ENCODE results near the gene ARHGAP44.
"Not testable (repeated sequence)": the region's sequence is repeated elsewhere in the genome, so short reads cannot be mapped to it uniquely, and the experiment has no call there.

Gene ARHGAP44

GRCh38 chr17:12866244-12866643 lies 76.9 kb downstream of the ARHGAP44 start:
- Histone ChIP-seq H3K4me1 (ENCODE audit: control insufficient read depth in 1 of 2, insufficient read depth in 2 of 2, low read length in 2 of 2) (no peaks in the 10 kb centered on the region), H3K27me3 (ENCODE audit: low read depth, low read length) (no peaks in the 10 kb centered on the region), H3K4me3 (ENCODE audit: low read depth in 1 of 2, low read length in 2 of 2) (no peak overlapping the region), H3K9me3 (ENCODE audit: control insufficient read depth in 1 of 2, low read length in 2 of 2) (no peaks in the 10 kb centered on the region), H3K27ac (ENCODE audit: low read length) (no peak overlapping the region), H3K36me3 (ENCODE audit: control insufficient read depth in 1 of 2, insufficient read depth in 2 of 2, low read length in 2 of 2) (no peaks in the 10 kb centered on the region)

GRCh38 chr17:12867726-12868125 lies 78.4 kb downstream of the ARHGAP44 start:
- Histone ChIP-seq H3K4me1 (ENCODE audit: control insufficient read depth in 1 of 2, insufficient read depth in 2 of 2, low read length in 2 of 2) (no peaks in the 10 kb centered on the region), H3K27me3 (ENCODE audit: low read depth, low read length) (no peaks in the 10 kb centered on the region), H3K9me3 (ENCODE audit: control insufficient read depth in 1 of 2, low read length in 2 of 2) (no peaks in the 10 kb centered on the region), H3K36me3 (ENCODE audit: control insufficient read depth in 1 of 2, insufficient read depth in 2 of 2, low read length in 2 of 2) (no peaks in the 10 kb centered on the region), H3K27ac (ENCODE audit: low read length) (no peak overlapping the region), H3K4me3 (ENCODE audit: low read depth in 1 of 2, low read length in 2 of 2) (no peak overlapping the region)

- H3K36me3 ChIP-seq (ENCODE audit: control insufficient read depth in 1 of 2, insufficient read depth in 2 of 2, low read length in 2 of 2), result not testable (repeated sequence)
These were observed 84.3 kb downstream of the ARHGAP44 start for GRCh38 chr17:12873415-12874125.

GRCh38 chr17:12877953-12878669 lies 88.8 kb downstream of the ARHGAP44 start:
- no peaks in the 10 kb centered on the region for H3K36me3 ChIP-seq (ENCODE audit: control insufficient read depth in 1 of 2, insufficient read depth in 2 of 2, low read length in 2 of 2)
- no peak overlapping the region for H3K27ac ChIP-seq (ENCODE audit: low read length)
- H3K4me1 ChIP-seq (ENCODE audit: control insufficient read depth in 1 of 2, insufficient read depth in 2 of 2, low read length in 2 of 2), result no peaks in the 10 kb centered on the region
- peaks cover 0 to 3% of the 10 kb centered on the region in 2 donors for H3K9me3 ChIP-seq (ENCODE audit: control insufficient read depth in 1 of 2, low read length in 2 of 2)
- no peak overlapping the region for H3K4me3 ChIP-seq (ENCODE audit: low read depth in 1 of 2, low read length in 2 of 2)
- H3K27me3 ChIP-seq (ENCODE audit: low read depth, low read length), result no peaks in the 10 kb centered on the region

More at GRCh38 chr17:12873415-12874125, 84.3 kb downstream of the ARHGAP44 start:
- not testable (repeated sequence) for H3K9me3 ChIP-seq (ENCODE audit: control insufficient read depth in 1 of 2, low read length in 2 of 2); H3K27me3 ChIP-seq (ENCODE audit: low read depth, low read length); H3K4me3 ChIP-seq (ENCODE audit: low read depth in 1 of 2, low read length in 2 of 2); H3K4me1 ChIP-seq (ENCODE audit: control insufficient read depth in 1 of 2, insufficient read depth in 2 of 2, low read length in 2 of 2); H3K27ac ChIP-seq (ENCODE audit: low read length)

GRCh38 chr17:12879096-12879495 lies 89.8 kb downstream of the ARHGAP44 start:
- H3K9me3 ChIP-seq (ENCODE audit: control insufficient read depth in 1 of 2, low read length in 2 of 2); H3K4me3 ChIP-seq (ENCODE audit: low read depth in 1 of 2, low read length in 2 of 2); H3K36me3 ChIP-seq (ENCODE audit: control insufficient read depth in 1 of 2, insufficient read depth in 2 of 2, low read length in 2 of 2); H3K4me1 ChIP-seq (ENCODE audit: control insufficient read depth in 1 of 2, insufficient read depth in 2 of 2, low read length in 2 of 2); H3K27me3 ChIP-seq (ENCODE audit: low read depth, low read length); H3K27ac ChIP-seq (ENCODE audit: low read length): not testable (repeated sequence)

GRCh38 chr17:12883472-12883871 lies 94.2 kb downstream of the ARHGAP44 start:
- Histone ChIP-seq H3K27me3 (ENCODE audit: low read depth, low read length) (no peaks in the 10 kb centered on the region), H3K27ac (ENCODE audit: low read length) (no peak overlapping the region), H3K4me3 (ENCODE audit: low read depth in 1 of 2, low read length in 2 of 2) (no peak overlapping the region), H3K4me1 (ENCODE audit: control insufficient read depth in 1 of 2, insufficient read depth in 2 of 2, low read length in 2 of 2) (no peaks in the 10 kb centered on the region), H3K36me3 (ENCODE audit: control insufficient read depth in 1 of 2, insufficient read depth in 2 of 2, low read length in 2 of 2) (no peaks in the 10 kb centered on the region), H3K9me3 (ENCODE audit: control insufficient read depth in 1 of 2, low read length in 2 of 2) (peaks cover 0 to 6% of the 10 kb centered on the region in 2 donors)

- Histone ChIP-seq H3K27me3 (ENCODE audit: low read depth, low read length) (no peaks in the 10 kb centered on the region), H3K27ac (ENCODE audit: low read length) (no peak overlapping the region), H3K4me3 (ENCODE audit: low read depth in 1 of 2, low read length in 2 of 2) (no peak overlapping the region), H3K4me1 (ENCODE audit: control insufficient read depth in 1 of 2, insufficient read depth in 2 of 2, low read length in 2 of 2) (no peaks in the 10 kb centered on the region), H3K9me3 (ENCODE audit: control insufficient read depth in 1 of 2, low read length in 2 of 2) (peaks cover 0 to 3% of the 10 kb centered on the region in 2 donors), H3K36me3 (ENCODE audit: control insufficient read depth in 1 of 2, insufficient read depth in 2 of 2, low read length in 2 of 2) (no peaks in the 10 kb centered on the region)
These were observed 97.8 kb downstream of the ARHGAP44 start for GRCh38 chr17:12887088-12887487.

- Histone ChIP-seq H3K36me3 (ENCODE audit: control insufficient read depth in 1 of 2, insufficient read depth in 2 of 2, low read length in 2 of 2) (peaks cover 0 to 11% of the 10 kb centered on the region in 2 donors), H3K27me3 (ENCODE audit: low read depth, low read length) (no peaks in the 10 kb centered on the region), H3K4me3 (ENCODE audit: low read depth in 1 of 2, low read length in 2 of 2) (no peak overlapping the region), H3K27ac (ENCODE audit: low read length) (no peak overlapping the region), H3K4me1 (ENCODE audit: control insufficient read depth in 1 of 2, insufficient read depth in 2 of 2, low read length in 2 of 2) (no peaks in the 10 kb centered on the region), H3K9me3 (ENCODE audit: control insufficient read depth in 1 of 2, low read length in 2 of 2) (peaks cover 0 to 6% of the 10 kb centered on the region in 2 donors)
These were observed 107.0 kb downstream of the ARHGAP44 start for GRCh38 chr17:12896180-12896785.

GRCh38 chr17:12898110-12898509 lies 108.8 kb downstream of the ARHGAP44 start:
- Histone ChIP-seq H3K27me3 (ENCODE audit: low read depth, low read length) (no peaks in the 10 kb centered on the region), H3K36me3 (ENCODE audit: control insufficient read depth in 1 of 2, insufficient read depth in 2 of 2, low read length in 2 of 2) (peaks cover 0 to 11% of the 10 kb centered on the region in 2 donors), H3K4me1 (ENCODE audit: control insufficient read depth in 1 of 2, insufficient read depth in 2 of 2, low read length in 2 of 2) (no peaks in the 10 kb centered on the region), H3K9me3 (ENCODE audit: control insufficient read depth in 1 of 2, low read length in 2 of 2) (peaks cover 0 to 6% of the 10 kb centered on the region in 2 donors), H3K27ac (ENCODE audit: low read length) (no peak overlapping the region), H3K4me3 (ENCODE audit: low read depth in 1 of 2, low read length in 2 of 2) (no peak overlapping the region)

GRCh38 chr17:12899604-12900003 lies 110.3 kb downstream of the ARHGAP44 start:
- no peaks in the 10 kb centered on the region for H3K4me1 ChIP-seq (ENCODE audit: control insufficient read depth in 1 of 2, insufficient read depth in 2 of 2, low read length in 2 of 2)
- no peak overlapping the region for H3K4me3 ChIP-seq (ENCODE audit: low read depth in 1 of 2, low read length in 2 of 2)
- peaks cover 0 to 6% of the 10 kb centered on the region in 2 donors for H3K9me3 ChIP-seq (ENCODE audit: control insufficient read depth in 1 of 2, low read length in 2 of 2)
- peaks cover 0 to 11% of the 10 kb centered on the region in 2 donors for H3K36me3 ChIP-seq (ENCODE audit: control insufficient read depth in 1 of 2, insufficient read depth in 2 of 2, low read length in 2 of 2)
- H3K27ac ChIP-seq (ENCODE audit: low read length), result no peak overlapping the region
- no peaks in the 10 kb centered on the region for H3K27me3 ChIP-seq (ENCODE audit: low read depth, low read length)

GRCh38 chr17:12900474-12900873 lies 111.2 kb downstream of the ARHGAP44 start:
- Histone ChIP-seq H3K4me1 (ENCODE audit: control insufficient read depth in 1 of 2, insufficient read depth in 2 of 2, low read length in 2 of 2) (no peaks in the 10 kb centered on the region), H3K9me3 (ENCODE audit: control insufficient read depth in 1 of 2, low read length in 2 of 2) (peaks cover 0 to 6% of the 10 kb centered on the region in 2 donors), H3K36me3 (ENCODE audit: control insufficient read depth in 1 of 2, insufficient read depth in 2 of 2, low read length in 2 of 2) (peaks cover 0 to 11% of the 10 kb centered on the region in 2 donors), H3K27me3 (ENCODE audit: low read depth, low read length) (no peaks in the 10 kb centered on the region), H3K27ac (ENCODE audit: low read length) (no peak overlapping the region), H3K4me3 (ENCODE audit: low read depth in 1 of 2, low read length in 2 of 2) (no peak overlapping the region)
